ENCODE results near the gene IGFL1. TPM values are rescaled to one million over a fixed set of nuclear protein-coding genes. Genes with fewer than 3 reads are reported as not detected.
"Not testable (repeated sequence)": the region's sequence is repeated elsewhere in the genome, so short reads cannot be mapped to it uniquely, and the experiment has no call there.

IGFL1 gene
- total and polyA plus RNA-seq, 12 donors: not detected

GRCh38 chr19:46191972-46192371 is 37.6 kb upstream of the IGFL1 start:
- peak in 1 of 7 donors; percentile 34 for DNase-seq
- Histone ChIP-seq H3K27ac (peak overlapping the region in 2 of 5 donors; percentile 18 to 52), H3K36me3 (replicated peaks in 1 of 2) (no peaks in the 10 kb centered on the region), H3K4me1 (replicated peaks in 1 of 2) (peaks cover 8 to 14% of the 10 kb centered on the region in 2 donors), H3K4me3 (no peak overlapping the region), H3K9me3 (replicated peaks in 1 of 3) (no peaks in the 10 kb centered on the region), H3K27me3 (peaks cover 4% of the 10 kb centered on the region)
- intact Hi-C loops (cut with DNase I): no loop called here
- TF ChIP-seq POLR2A (IDR thresholded peaks at IDR 0.05): no peak
- TF ChIP-seq, protein P1, sequence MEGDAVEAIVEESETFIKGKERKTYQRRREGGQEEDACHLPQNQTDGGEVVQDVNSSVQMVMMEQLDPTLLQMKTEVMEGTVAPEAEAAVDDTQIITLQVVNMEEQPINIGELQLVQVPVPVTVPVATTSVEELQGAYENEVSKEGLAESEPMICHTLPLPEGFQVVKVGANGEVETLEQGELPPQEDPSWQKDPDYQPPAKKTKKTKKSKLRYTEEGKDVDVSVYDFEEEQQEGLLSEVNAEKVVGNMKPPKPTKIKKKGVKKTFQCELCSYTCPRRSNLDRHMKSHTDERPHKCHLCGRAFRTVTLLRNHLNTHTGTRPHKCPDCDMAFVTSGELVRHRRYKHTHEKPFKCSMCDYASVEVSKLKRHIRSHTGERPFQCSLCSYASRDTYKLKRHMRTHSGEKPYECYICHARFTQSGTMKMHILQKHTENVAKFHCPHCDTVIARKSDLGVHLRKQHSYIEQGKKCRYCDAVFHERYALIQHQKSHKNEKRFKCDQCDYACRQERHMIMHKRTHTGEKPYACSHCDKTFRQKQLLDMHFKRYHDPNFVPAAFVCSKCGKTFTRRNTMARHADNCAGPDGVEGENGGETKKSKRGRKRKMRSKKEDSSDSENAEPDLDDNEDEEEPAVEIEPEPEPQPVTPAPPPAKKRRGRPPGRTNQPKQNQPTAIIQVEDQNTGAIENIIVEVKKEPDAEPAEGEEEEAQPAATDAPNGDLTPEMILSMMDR (IDR thresholded peaks at IDR 0.05): no peak
- 26 to 37% (median 33%) methylated on average over 3 of the region's 3 CpGs for WGBS, 4 donors

DNA sequence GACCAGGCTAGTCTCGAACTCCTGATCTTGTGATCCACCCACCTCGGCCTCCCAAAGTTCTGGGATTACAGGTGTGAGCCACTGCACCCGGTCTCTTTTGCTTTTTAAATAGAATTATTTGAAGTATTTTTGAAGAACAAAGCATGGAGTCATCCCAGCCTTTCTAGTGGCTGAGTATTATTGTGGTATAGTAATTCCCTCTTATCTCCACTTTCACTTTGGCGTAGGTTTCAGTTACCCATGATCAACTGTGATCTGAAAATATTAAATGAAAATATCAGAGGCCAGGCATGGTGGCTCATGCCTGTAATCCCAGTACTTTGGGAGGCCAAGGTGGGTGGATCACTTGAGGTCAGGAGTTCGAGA is 36.9 kb upstream of the IGFL1 start:
- H3K9me3 ChIP-seq (replicated peaks in 1 of 3); intact Hi-C loops (cut with DNase I); H3K27me3 ChIP-seq; H3K4me3 ChIP-seq; DNase-seq; H3K36me3 ChIP-seq (replicated peaks in 1 of 2): not testable (repeated sequence)
- Histone ChIP-seq H3K27ac (peak overlapping the region in 4 of 5 donors; percentile 43 to 69 (median 65)), H3K4me1 (replicated peaks in 1 of 2) (peaks cover 8 to 14% of the 10 kb centered on the region in 2 donors)
- 60 to 69% (median 67%) methylated on average over 5 of the region's 5 CpGs for WGBS, 4 donors

DNA sequence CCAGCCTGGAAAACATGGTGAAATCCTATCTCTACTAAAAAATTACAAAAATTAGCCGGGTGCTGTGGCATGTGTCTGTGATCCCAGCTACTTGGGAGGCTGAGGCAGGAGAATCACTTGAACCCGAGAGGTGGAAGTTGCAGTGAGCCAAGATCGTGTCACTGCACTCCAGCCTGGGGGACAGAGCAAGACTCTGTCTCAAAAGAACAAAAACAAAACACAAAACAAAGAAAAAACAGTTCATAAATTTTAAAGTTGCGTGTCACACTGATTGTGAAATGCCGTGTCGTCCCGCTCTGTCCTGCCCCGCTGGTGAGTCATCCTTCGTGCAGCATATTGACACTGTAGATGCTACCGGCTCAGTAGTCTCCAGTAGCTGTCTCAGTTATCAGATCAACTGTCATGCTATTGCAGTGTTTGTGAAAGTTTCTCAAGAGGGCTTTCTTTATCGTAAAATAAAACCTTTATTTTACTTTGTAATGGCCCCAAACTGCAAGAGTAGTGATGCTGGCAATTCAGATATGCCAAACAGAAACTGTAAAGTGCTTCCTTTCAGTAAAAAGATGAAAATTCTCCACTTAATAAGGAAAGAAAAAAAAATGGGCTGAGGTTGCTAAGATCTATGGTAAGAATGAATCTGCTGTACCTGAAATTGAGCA is 36.4 kb upstream of the IGFL1 start:
- Histone ChIP-seq H3K27me3 (peaks cover 4% of the 10 kb centered on the region), H3K27ac (peak overlapping the region in 4 of 5 donors; percentile 43 to 69 (median 65)), H3K9me3 (replicated peaks in 1 of 3) (no peaks in the 10 kb centered on the region), H3K4me3 (no peak overlapping the region), H3K4me1 (replicated peaks in 1 of 2) (peaks cover 9 to 14% of the 10 kb centered on the region in 2 donors), H3K36me3 (replicated peaks in 1 of 2) (no peaks in the 10 kb centered on the region)
- TF ChIP-seq, protein P1 (IDR thresholded peaks at IDR 0.05): no peak
- TF ChIP-seq POLR2A (IDR thresholded peaks at IDR 0.05): peak in 1 of 2 donors; percentile 68
- peak; percentile 74 to 96 (median 91) for DNase-seq
- 12 to 19% (median 16%) methylated on average over 11 of the region's 11 CpGs for WGBS, 4 donors
- intact Hi-C loops (cut with DNase I): no loop called here

- intact Hi-C loops (cut with DNase I): no loop called here
- TF ChIP-seq POLR2A (IDR thresholded peaks at IDR 0.05): no peak
- TF ChIP-seq, protein P1 (IDR thresholded peaks at IDR 0.05): no peak
These were observed 35.9 kb upstream of the IGFL1 start for GRCh38 chr19:46193678-46194077.

GRCh38 chr19:46195104-46195503 is 34.4 kb upstream of the IGFL1 start:
- WGBS, 4 donors: 91 to 97% (median 95%) methylated on average over 3 of the region's 3 CpGs
- H3K4me1 ChIP-seq (replicated peaks in 1 of 2): peaks cover 24 to 25% of the 10 kb centered on the region in 2 donors
- H3K27ac ChIP-seq: no peak overlapping the region
- DNase-seq: no peak
- no peaks in the 10 kb centered on the region for H3K9me3 ChIP-seq (replicated peaks in 1 of 3)
- intact Hi-C loops (cut with DNase I): no loop called here
- TF ChIP-seq, protein P1 (IDR thresholded peaks at IDR 0.05): no peak
- no peak for TF ChIP-seq POLR2A (IDR thresholded peaks at IDR 0.05)
- no peaks in the 10 kb centered on the region for H3K36me3 ChIP-seq (replicated peaks in 1 of 2)
- H3K4me3 ChIP-seq: no peak overlapping the region
- no peaks in the 10 kb centered on the region for H3K27me3 ChIP-seq

More at GRCh38 chr19:46193678-46194077, 35.9 kb upstream of the IGFL1 start:
- no peak overlapping the region for H3K4me3 ChIP-seq
- peaks cover 15 to 19% of the 10 kb centered on the region in 2 donors for H3K4me1 ChIP-seq (replicated peaks in 1 of 2)
- H3K27me3 ChIP-seq: peaks cover 4% of the 10 kb centered on the region
- no peaks in the 10 kb centered on the region for H3K9me3 ChIP-seq (replicated peaks in 1 of 3)
- H3K36me3 ChIP-seq (replicated peaks in 1 of 2): no peaks in the 10 kb centered on the region
- 71 to 79% (median 74%) methylated on average over 4 of the region's 4 CpGs for WGBS, 4 donors
- no peak for DNase-seq
- H3K27ac ChIP-seq: peak overlapping the region in 3 of 5 donors; percentile 30 to 69 (median 68)

DNA sequence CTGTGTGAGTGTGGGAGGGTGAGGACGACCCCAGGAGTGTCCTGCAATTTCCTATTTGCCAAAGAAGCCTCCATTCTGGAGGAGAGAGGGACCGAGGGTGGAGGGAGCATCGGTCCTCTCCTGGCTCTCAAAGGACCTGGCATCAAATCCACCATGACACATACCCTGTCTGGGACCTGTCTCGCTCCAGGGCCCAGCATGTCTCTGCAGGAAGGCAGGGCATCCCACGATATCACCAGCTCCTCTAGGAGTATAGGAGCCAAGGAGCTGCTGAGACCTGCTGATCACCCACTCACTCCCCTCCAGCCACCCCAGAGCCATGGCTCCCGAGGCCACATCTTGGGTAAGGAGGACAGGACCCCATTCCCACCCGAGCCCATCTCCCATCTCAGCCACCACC is 33.6 kb upstream of the IGFL1 start:
- H3K9me3 ChIP-seq (replicated peaks in 1 of 3); H3K27me3 ChIP-seq; H3K27ac ChIP-seq; DNase-seq; H3K36me3 ChIP-seq (replicated peaks in 1 of 2); H3K4me3 ChIP-seq; intact Hi-C loops (cut with DNase I): not testable (repeated sequence)
- 71 to 97% (median 90%) methylated on average over 3 to 7 of the region's 7 CpGs for WGBS, 4 donors
- H3K4me1 ChIP-seq (replicated peaks in 1 of 2): peaks cover 25% of the 10 kb centered on the region in 2 donors
